MG63 (cell line): ENCODE data around the gene FOSL1. TPM values are rescaled to one million over a fixed set of nuclear protein-coding genes. Genes with fewer than 3 reads are reported as not detected.

Experiments used
- DNase-seq: peaks from one replicate; pipeline ENCODE4 v3.0.0-alpha.2; 2020
- H3K27me3 ChIP-seq: fragments of 250-450 bp; sonication (Bioruptor Pico); 2 replicates; pipeline ENCODE4 v1.5.1; 2020; ENCODE audit warnings: mild to moderate bottlenecking, moderate library complexity
- H3K36me3 ChIP-seq: fragments of 250-450 bp; sonication (Bioruptor Pico); 2 replicates; pipeline ENCODE4 v1.5.1; 2020; ENCODE audit warnings: mild to moderate bottlenecking, moderate library complexity
- H3K4me3 ChIP-seq: fragments of 250-450 bp; sonication (Bioruptor Pico); 2 replicates; pipeline ENCODE4 v1.5.1; 2020; ENCODE audit warnings: mild to moderate bottlenecking, moderate library complexity
- H3K9me3 ChIP-seq: fragments of 250-450 bp; sonication (Bioruptor Pico); 2 replicates; pipeline ENCODE4 v1.5.1; 2020; ENCODE audit warnings: mild to moderate bottlenecking, moderate library complexity
- total RNA-seq: library from RNA; depleted of rRNA; stranded (reverse); fragments of >200 nt; shearing (Covaris generic); gene quantifications from 2 replicates; pipeline ENCODE4 v1.2.3, GENCODE V29; 2014; ENCODE audit warnings: low replicate concordance

Gene FOSL1
- total RNA-seq, 1 experiment from 2014 or later, result 54.7 TPM

DNA sequence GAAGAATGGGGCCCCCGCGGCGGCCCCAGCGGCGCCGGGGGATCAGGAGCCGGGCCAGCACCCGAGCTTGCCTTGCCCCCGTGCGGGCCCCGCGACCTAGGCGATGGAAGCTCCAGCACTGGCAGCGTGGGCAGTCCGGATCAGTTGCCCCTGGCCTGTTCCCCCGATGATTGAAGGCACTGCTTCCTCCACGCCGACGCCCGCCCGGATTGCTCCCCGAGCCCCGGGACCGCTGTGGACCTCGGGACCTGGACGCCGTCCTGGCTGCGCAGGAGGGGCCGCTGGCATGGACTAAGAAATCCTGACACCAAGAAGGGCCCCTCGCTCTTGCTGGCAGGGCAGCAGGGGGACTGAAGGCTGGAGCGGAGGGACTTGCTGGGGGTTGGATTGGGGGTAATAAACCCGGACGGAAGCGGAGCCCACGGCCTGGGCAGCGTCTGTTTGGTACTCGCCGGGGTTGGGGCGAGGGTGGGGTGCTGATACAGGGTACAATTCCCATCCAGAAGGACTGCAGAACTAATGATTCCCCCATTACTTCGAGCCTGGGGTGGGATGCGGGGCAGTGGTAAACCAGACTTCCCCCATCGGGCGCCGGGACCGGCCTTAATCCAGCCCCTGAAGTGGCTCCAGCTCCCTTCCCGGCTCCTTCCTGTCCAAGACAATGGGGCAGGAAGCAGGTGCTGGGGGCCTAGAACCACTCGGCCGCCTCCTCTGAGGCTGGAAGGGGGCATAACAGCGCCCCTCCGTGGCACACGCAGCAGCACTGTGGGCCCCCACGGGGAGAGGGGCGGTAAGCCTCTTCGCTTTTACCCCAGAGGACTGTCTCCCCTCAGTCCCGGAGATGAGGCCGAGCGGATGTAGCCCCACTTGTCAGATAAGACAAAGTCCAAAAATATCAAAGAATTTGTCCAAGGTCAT, 8.7 kb downstream of the FOSL1 start:
- H3K36me3 ChIP-seq, result peaks cover 62% of the 10 kb centered on the region
- H3K27me3 ChIP-seq, result no peaks in the 10 kb centered on the region
- no peaks in the 10 kb centered on the region for H3K9me3 ChIP-seq
- peak; percentile 90 for DNase-seq
- H3K4me3 ChIP-seq, result peak overlapping the region; percentile 91

DNA sequence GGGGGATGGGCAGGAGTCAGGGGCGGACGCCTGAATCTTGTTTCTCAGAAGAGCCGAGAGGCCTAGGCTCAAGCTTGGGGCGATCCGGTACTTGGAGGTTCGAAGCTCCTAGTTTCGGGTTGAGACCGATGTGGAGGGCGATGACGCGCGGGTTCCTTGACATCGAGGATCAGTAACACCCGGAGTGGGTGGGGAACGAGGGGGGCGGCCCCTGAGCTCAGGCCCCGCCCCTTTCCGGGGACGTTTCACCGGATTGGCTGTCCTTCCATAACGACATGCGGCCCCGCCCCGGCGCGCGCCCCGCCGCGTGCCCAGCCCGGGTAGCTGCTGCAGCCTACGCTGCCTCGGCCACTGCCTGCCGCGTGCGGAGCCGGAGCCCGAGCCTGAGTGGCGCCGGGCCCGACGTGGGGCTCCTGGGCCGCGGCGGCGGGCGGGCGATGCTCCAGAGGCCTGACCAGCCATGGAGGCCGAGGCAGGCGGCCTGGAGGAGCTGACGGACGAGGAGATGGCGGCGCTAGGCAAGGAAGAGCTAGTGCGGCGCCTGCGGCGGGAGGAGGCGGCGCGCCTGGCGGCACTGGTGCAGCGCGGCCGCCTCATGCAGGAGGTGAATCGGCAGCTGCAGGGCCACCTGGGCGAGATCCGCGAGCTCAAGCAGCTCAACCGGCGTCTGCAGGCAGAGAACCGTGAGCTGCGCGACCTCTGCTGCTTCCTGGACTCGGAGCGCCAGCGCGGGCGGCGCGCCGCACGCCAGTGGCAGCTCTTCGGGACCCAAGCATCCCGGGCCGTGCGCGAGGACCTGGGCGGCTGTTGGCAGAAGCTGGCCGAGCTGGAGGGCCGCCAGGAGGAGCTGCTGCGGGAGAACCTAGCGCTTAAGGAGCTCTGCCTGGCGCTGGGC, 9.6 kb downstream of the FOSL1 start, which contains the start of gene CCDC85B:
CCDC85B (plus strand) TSS at position 350 of the 895 bp plus-strand sequence; CDS start at position 461, 111 bp downstream.
- H3K36me3 ChIP-seq, result peaks cover 59% of the 10 kb centered on the region
- no peaks in the 10 kb centered on the region for H3K27me3 ChIP-seq
- H3K9me3 ChIP-seq, result no peaks in the 10 kb centered on the region
- peak within 1 kb of the TSS; percentile 91 for H3K4me3 ChIP-seq
- peak; percentile 98 for DNase-seq

DNA sequence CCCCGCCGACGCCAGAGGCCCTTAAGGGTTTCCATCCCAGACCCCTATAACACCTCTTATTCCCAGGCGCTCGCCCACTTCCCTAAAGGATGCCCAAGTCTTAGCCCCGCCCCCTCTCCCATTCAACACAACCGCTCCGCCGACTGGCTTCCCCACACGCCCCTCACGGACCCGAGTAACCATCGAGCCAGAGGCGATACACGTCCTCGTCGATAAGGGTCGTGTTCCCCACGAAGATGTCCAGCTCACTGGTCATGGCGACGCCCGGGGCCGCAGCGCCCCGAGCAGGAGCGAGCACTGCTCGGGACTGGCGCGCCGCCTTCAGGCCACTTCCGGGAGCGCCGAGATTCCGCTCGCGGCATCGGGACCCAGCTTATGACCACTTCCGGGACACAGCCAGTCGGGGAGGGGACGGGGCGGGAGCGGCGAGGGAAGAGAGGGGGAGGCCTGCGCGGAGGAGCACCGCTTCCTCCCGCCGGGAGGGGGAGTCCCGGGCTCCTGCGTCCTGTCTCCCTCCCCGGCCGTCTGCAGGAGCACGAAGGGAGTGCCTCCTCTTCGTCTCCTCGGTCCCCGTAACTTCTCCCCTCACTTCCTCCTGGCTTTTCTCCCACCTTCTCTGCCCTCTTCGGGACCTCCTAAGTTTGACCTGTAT, 11.9 kb downstream of the FOSL1 start, which contains the start of gene FIBP:
FIBP (minus strand) TSS at position 309 of the 652 bp plus-strand sequence; CDS start at position 256, 53 bp downstream.
- peak within 1 kb of the TSS; percentile 91 for H3K4me3 ChIP-seq
- peak; percentile 98 for DNase-seq
- no peaks in the 10 kb centered on the region for H3K9me3 ChIP-seq
- H3K27me3 ChIP-seq, result no peaks in the 10 kb centered on the region
- H3K36me3 ChIP-seq, result peaks cover 61% of the 10 kb centered on the region

DNA sequence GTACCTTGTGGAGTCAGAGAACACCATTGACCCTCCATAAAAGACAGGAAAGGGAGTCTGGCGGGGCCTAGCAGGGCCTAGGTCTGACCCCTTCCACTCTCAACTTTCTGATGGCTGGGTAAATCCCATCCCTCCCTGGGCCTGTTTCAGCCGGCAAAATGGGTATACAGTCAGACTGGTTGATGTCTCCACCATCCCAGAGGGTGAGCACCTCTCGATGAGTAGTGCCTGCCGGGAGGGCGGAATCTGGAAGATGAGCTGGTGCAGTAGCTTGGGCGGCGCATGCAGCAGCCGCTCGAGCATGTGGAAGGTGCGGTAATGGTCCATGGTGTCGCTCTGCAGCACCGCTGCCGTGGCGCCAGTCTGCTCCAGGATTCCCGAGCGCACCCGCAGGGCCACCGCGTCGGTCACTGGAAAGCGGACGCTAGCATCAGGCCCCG, 12.4 kb downstream of the FOSL1 start:
- Histone ChIP-seq H3K4me3 (peak overlapping the region; percentile 91), H3K9me3 (no peaks in the 10 kb centered on the region), H3K36me3 (peaks cover 59% of the 10 kb centered on the region), H3K27me3 (no peaks in the 10 kb centered on the region)
- DNase-seq, result no peak

DNA sequence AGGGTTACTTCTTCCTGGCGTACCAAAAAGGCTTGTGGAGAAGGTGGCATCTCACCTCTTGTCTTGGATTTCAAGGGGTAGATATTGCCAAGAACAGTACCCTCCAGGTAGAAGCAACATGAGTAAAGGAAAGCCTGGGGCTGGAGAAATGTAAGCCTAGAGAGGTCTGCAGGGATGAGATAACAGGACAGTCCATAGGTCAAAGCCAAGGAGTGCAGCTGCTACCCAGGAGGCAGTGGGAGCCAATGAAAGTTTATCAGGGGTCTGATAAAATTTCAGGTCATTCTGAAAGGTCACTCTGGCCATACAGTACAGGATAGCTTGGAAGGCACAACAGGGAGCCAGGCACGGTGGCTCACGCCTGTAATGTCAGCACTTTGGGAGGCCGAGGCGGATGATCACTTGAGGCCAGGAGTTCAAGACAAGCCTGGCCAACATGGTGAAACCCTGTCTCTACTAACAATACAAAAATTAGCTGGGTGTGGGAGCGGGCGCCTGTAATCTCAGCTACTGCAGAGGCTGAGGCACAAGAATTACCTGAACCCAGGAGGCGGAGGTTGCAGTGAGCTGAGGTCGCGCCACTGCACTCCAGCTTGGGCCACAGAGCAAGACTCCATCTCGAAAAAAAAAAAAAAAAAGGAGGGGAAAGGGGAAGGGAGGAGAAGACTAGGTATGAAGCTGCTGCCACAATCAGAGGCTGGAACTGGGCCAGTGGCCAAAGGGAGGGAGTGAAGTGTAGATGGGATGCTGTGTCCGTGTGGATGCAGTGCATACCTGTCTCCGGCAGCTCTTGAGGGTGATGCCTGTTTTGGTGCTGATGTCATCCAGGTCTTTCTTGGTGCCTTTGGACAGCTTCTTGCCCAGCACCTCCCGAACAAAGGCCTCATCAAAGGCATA, 13.1 kb downstream of the FOSL1 start:
- H3K4me3 ChIP-seq, result peak overlapping the region; percentile 91
- no peaks in the 10 kb centered on the region for H3K9me3 ChIP-seq
- DNase-seq, result no peak
- no peaks in the 10 kb centered on the region for H3K27me3 ChIP-seq
- H3K36me3 ChIP-seq, result peaks cover 52% of the 10 kb centered on the region

DNA sequence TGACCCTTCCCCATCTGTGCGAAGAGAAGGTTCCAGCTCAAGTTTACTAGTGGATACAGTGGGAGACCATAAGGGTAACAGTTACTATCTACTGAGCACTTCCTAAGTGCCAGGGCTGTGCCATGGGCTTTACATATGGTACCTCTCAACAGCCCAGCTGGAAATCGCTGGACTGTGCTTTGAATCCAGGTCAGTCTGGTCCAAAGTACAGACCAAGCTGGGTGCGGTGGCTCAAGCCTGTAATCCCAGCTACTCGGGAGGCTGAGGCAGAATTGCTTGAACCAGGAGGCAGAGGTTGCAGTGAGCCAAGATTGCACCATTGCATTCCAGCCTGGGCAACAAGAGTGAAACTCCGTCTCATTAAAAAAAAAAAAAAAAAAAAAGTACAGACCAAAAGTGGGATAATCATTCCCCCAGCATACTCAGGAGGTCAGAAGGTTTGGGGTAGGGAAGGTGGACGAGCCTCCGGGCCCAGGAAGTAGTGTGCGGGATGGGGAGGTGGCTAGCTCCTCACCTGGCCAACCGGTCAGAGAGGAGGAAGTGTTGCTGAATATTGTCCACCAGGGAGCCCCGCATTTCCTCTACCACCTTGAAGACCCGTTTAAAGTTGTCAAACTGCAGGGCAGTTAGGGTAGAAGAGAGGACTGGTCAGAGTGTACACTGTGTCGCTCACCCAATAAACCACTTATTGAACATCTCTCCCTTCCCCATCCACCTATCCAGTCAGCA, 14.2 kb downstream of the FOSL1 start:
- no peak for DNase-seq
- Histone ChIP-seq H3K36me3 (peaks cover 46% of the 10 kb centered on the region), H3K4me3 (no peak overlapping the region), H3K9me3 (no peaks in the 10 kb centered on the region), H3K27me3 (no peaks in the 10 kb centered on the region)

DNA sequence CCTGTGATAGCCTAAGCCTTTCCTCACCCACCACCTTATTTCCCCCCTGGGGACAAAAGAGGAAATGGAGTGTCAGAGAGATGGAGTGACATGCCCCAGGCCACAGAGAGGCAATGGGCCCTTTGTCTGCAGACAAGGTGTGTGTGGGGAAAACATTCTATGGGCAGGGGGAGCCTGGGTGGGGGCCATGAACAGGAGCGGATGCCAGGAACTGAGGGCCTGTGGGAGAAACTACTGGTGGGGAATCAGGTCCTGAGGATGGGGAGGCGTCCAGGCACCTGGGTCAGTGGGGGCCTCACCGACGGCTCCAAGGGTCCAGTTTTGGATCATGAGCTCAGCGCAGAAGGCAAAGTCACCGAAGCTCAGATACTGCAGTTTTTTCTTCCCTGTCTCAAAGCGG, 15.0 kb downstream of the FOSL1 start:
- H3K4me3 ChIP-seq, result no peak overlapping the region
- DNase-seq, result no peak
- H3K27me3 ChIP-seq, result no peaks in the 10 kb centered on the region
- H3K9me3 ChIP-seq, result no peaks in the 10 kb centered on the region
- peaks cover 46% of the 10 kb centered on the region for H3K36me3 ChIP-seq

DNA sequence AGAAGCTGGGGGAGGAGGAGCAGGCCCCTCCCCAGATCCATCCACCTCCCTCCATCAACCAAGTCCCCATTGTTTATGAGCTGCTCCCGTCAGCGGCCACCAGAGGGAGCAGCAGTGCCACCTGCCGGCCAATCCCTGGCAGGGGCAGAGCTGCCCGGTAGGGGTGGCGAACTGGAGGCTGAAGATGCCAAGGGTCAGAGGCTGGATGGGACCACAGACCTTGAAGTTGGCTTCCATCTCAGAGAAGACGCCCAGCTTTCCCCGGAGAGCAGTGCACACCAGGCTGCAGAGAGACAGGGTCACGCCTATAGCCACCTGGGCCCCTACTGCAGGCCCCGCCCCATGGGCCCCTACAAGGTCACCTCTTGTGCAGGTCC, 15.5 kb downstream of the FOSL1 start:
- Histone ChIP-seq H3K4me3 (no peak overlapping the region), H3K9me3 (no peaks in the 10 kb centered on the region), H3K27me3 (no peaks in the 10 kb centered on the region), H3K36me3 (peaks cover 46% of the 10 kb centered on the region)
- DNase-seq, result peak; percentile 75

DNA sequence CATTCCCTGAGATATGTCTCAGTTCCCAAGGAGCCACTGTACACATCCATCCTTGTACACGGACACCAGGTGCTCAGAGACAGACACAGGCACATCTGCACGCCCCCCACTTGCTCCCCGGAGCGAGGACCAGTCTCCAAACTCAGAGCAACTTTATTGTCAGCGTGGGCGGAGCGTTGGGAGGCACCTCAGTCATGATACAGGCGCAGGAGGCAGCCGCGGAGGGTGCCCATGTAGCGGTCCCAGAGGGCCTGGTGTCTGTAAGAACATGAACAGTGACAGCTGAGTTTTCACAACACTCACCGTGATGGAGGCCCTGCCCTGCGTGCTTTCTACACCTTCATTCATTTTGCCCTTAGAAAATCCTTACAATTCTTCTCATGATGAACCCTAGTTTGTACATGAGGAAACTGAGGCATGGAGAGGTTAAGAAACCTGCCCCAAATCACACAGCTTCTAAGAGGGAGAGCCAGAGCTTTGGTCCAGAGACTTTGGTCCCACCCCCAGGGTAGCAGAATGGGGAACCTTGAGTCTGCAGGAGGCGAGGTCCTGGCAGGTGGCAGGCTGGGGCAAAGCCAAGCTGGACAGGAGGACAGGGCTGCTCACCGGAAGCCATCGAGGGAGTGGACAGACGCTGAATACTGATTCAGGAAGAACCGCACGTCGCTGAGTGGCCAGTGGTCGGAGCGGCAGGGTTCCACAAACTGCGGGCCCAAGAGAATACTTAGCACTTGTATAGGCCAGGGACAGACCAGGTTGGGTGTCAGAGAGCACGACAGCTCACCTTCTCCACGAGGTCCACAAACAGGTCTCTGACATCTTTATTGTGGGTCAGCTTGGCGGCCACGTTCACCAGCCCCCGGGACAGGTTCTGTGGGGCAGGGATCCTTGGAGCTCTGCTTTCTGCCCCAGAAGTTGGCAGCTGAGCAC, 16.1 kb downstream of the FOSL1 start:
- Histone ChIP-seq H3K9me3 (no peaks in the 10 kb centered on the region), H3K27me3 (no peaks in the 10 kb centered on the region), H3K4me3 (no peak overlapping the region), H3K36me3 (peaks cover 46% of the 10 kb centered on the region)
- no peak for DNase-seq

DNA sequence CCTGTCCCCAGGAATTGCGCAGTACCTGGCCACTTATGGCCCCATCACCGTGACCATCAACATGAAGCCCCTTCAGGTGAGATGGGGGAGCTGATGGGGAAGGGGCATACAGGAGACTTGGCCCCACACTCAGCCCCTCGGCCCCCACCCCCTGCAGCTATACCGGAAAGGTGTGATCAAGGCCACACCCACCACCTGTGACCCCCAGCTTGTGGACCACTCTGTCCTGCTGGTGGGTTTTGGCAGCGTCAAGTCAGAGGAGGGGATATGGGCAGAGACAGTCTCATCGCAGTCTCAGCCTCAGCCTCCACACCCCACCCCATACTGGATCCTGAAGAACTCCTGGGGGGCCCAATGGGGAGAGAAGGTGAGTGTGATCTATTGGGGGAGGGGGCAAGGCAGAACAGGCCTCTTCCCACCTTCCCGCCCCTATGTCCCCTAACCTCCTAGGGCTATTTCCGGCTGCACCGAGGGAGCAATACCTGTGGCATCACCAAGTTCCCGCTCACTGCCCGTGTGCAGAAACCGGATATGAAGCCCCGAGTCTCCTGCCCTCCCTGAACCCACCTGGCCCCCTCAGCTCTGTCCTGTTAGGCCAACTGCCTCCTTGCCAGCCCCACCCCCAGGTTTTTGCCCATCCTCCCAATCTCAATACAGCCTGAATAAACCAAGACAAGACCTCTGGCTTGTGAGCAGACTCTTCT, 17.0 kb downstream of the FOSL1 start:
- no peaks in the 10 kb centered on the region for H3K27me3 ChIP-seq
- peaks cover 46% of the 10 kb centered on the region for H3K36me3 ChIP-seq

DNA sequence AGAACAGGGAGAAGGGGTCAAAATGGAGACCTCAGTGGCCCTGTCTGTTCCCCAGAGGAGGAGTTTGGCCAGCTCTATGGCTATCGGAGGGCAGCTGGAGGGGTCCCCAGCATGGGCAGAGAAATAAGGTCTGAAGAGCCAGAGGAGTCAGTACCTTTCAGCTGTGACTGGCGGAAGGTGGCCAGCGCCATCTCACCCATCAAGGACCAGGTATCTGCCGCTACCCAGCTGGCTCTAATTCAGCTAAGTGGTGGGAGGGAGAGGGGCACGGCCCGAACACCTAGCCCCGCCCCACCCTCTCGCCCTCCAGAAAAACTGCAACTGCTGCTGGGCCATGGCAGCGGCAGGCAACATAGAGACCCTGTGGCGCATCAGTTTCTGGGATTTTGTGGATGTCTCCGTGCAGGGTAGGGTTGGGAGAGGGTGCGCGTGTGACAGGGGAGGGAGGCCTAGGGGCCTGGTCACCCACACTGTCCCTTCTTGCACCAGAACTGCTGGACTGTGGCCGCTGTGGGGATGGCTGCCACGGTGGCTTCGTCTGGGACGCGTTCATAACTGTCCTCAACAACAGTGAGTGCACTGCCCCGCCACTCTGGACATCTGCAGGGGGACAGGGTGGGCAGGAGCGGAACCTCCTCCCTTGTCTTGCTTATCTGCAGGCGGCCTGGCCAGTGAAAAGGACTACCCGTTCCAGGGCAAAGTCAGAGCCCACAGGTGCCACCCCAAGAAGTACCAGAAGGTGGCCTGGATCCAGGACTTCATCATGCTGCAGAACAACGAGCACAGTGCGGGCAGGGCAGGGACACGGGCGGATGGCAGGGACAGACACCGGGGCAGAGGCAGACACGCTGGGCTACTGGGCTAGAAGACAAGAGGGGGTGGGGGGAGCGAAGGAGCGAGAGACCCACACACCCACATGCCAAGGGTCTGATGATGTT, 17.8 kb downstream of the FOSL1 start:
- H3K4me3 ChIP-seq, result no peak overlapping the region
- peaks cover 41% of the 10 kb centered on the region for H3K36me3 ChIP-seq
- H3K27me3 ChIP-seq, result no peaks in the 10 kb centered on the region
- no peaks in the 10 kb centered on the region for H3K9me3 ChIP-seq
- DNase-seq, result no peak

More for the DNA sequence above, 17.0 kb downstream of the FOSL1 start:
- no peak for DNase-seq
- Histone ChIP-seq H3K9me3 (no peaks in the 10 kb centered on the region), H3K4me3 (no peak overlapping the region)

DNA sequence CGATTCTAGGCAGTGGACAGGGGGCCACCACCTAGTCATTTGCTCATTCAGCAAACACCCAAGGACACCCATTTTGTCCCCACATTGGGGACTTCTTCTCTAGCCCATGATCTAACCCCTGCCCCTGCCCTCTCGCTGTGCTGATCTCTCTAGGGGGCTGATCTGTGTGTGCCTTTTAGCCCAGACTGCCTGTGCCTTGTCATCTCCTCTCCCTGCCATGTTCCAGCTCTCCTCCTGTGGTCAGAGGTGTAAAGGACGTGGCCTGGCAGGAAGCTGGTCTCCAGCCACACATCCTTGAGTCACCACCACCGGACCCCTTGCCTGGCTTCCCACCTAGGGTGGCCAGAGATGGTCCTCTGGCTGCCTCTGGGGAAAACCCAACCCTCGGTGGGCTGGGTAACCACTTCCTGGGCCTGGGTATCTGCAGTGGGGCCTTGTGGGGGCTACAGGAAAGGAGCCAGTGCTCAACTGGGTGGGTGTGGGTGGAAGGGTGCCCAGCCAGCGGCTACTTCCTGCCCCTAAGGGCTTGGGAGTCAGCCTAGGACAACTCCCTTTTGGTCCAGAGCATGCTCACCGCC, 19.3 kb downstream of the FOSL1 start:
- peaks cover 30% of the 10 kb centered on the region for H3K36me3 ChIP-seq
- no peak overlapping the region for H3K4me3 ChIP-seq
- no peaks in the 10 kb centered on the region for H3K27me3 ChIP-seq
- no peaks in the 10 kb centered on the region for H3K9me3 ChIP-seq
- peak; percentile 36 for DNase-seq
